ENCODE measurements around the gene SNIP1.

DNA sequence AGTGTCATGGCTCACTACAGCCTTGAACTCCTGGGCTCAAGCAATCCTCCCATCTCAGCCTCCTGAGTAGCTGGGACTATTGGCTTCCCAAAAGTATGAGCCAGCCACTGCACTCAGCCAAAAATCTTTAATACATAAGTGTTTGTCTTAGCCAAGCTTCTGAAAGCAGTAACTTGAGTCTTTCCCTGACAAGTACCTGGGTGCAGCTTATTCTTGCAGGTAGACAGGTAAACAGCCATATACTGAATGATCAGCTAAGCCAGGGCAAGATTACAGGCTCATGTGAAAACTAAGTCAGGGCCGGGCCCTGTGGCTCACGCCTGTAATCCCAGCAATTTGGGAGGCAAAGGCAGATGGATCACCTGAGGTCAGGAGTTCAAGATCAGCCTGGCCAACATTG, 47.4 kb downstream of the SNIP1 start:
- no peak for TF ChIP-seq EP300 (IDR thresholded peaks at IDR 0.05)
- TF ChIP-seq, protein P1, sequence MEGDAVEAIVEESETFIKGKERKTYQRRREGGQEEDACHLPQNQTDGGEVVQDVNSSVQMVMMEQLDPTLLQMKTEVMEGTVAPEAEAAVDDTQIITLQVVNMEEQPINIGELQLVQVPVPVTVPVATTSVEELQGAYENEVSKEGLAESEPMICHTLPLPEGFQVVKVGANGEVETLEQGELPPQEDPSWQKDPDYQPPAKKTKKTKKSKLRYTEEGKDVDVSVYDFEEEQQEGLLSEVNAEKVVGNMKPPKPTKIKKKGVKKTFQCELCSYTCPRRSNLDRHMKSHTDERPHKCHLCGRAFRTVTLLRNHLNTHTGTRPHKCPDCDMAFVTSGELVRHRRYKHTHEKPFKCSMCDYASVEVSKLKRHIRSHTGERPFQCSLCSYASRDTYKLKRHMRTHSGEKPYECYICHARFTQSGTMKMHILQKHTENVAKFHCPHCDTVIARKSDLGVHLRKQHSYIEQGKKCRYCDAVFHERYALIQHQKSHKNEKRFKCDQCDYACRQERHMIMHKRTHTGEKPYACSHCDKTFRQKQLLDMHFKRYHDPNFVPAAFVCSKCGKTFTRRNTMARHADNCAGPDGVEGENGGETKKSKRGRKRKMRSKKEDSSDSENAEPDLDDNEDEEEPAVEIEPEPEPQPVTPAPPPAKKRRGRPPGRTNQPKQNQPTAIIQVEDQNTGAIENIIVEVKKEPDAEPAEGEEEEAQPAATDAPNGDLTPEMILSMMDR (IDR thresholded peaks at IDR 0.05), result no peak

Measured in tibial nerve (tissue), 4 donors.